Colonic mucosa (tissue), 4 donors: ENCODE results near the gene APOA1. TPM values are rescaled to one million over a fixed set of nuclear protein-coding genes. Genes with fewer than 3 reads are reported as not detected.

Experiments
- DNase-seq: peaks from one replicate; pipeline ENCODE4 v3.0.0-alpha.2; 2020
- H3K27ac ChIP-seq: fragments of 200-600 bp; one replicate; pipeline ENCODE4 v1.8.0; 2021
- H3K27me3 ChIP-seq: fragments of 200-600 bp; one replicate; pipeline ENCODE4 v1.8.0; 2021
- H3K36me3 ChIP-seq: fragments of 200-600 bp; one replicate; pipeline ENCODE4 v1.8.0; 2021
- H3K4me1 ChIP-seq: fragments of 200-600 bp; one replicate; pipeline ENCODE4 v1.8.0; 2021; ENCODE audit warnings: mild to moderate bottlenecking
- H3K4me3 ChIP-seq: fragments of 200-600 bp; one replicate; pipeline ENCODE4 v1.8.0; 2021
- H3K9ac ChIP-seq, 2 donors: one replicate each; pipeline ENCODE4 v1.7.0; 2013; ENCODE audit warnings: control low read depth in 2 of 2, low read depth in 2 of 2, low read length in 2 of 2
- H3K9me3 ChIP-seq: fragments of 200-600 bp; one replicate; pipeline ENCODE4 v1.8.0; 2021
- CTCF ChIP-seq: fragments of 200-600 bp; IDR thresholded peaks from one replicate; pipeline ENCODE4 v1.8.0; 2022; ENCODE audit warnings: antibody characterized with exemption, mild to moderate bottlenecking
- intact Hi-C: fragments of 100-400 bp; cut with DNase I; formaldehyde crosslinking; loops from one replicate; pipeline ENCODE4 v1.14.1; 2022
- total RNA-seq, 2 donors: library from RNA; stranded (reverse); fragmentation: NEBNext Ultra II Directional in 1 of 2; extraction: Animal tissue kit (Norgen Biotek cat#: 25700) in 1 of 2; gene quantifications; one replicate each; pipeline ENCODE4 v1.2.1, GENCODE V29; 2021
- donor health status: healthy.
- donor health status: DM: no; HTN: no; CAD: no.
- donor health status: DM: no; HTN: no; CAD: no.

APOA1 gene
- total RNA-seq, 2 donors from 2014 or later: 0.53 to 6.6 TPM

- no peak overlapping the region for H3K9ac ChIP-seq
- H3K9me3 ChIP-seq: no peaks in the 10 kb centered on the region
- intact Hi-C loops: no loop called here
- H3K27me3 ChIP-seq: no peaks in the 10 kb centered on the region
- TF ChIP-seq CTCF: no peak
- H3K4me1 ChIP-seq: no peaks in the 10 kb centered on the region
- no peak overlapping the region for H3K4me3 ChIP-seq
- no peak for DNase-seq
- H3K27ac ChIP-seq: no peak overlapping the region
- H3K36me3 ChIP-seq: no peaks in the 10 kb centered on the region
These were observed 36.8 kb downstream of the APOA1 start for GRCh38 chr11:116800610-116801009.

GRCh38 chr11:116798368-116798767 is 39.1 kb downstream of the APOA1 start:
- Histone ChIP-seq H3K27me3 (no peaks in the 10 kb centered on the region), H3K4me1 (no peaks in the 10 kb centered on the region), H3K9me3 (no peaks in the 10 kb centered on the region), H3K4me3 (no peak overlapping the region), H3K9ac (no peak overlapping the region), H3K36me3 (no peaks in the 10 kb centered on the region), H3K27ac (no peak overlapping the region)
- intact Hi-C loops: no loop called here
- TF ChIP-seq CTCF: no peak
- no peak for DNase-seq

GRCh38 chr11:116797816-116798215 is 39.6 kb downstream of the APOA1 start:
- no peak overlapping the region for H3K9ac ChIP-seq
- no peak overlapping the region for H3K27ac ChIP-seq
- TF ChIP-seq CTCF: no peak
- no peak for DNase-seq
- H3K27me3 ChIP-seq: no peaks in the 10 kb centered on the region
- H3K4me1 ChIP-seq: no peaks in the 10 kb centered on the region
- intact Hi-C loops: no loop called here
- no peaks in the 10 kb centered on the region for H3K36me3 ChIP-seq
- H3K4me3 ChIP-seq: no peak overlapping the region
- H3K9me3 ChIP-seq: no peaks in the 10 kb centered on the region

GRCh38 chr11:116796548-116796947 is 40.9 kb downstream of the APOA1 start:
- no peaks in the 10 kb centered on the region for H3K27me3 ChIP-seq
- no peak overlapping the region for H3K4me3 ChIP-seq
- H3K4me1 ChIP-seq: no peaks in the 10 kb centered on the region
- no peak overlapping the region for H3K27ac ChIP-seq
- no peak overlapping the region for H3K9ac ChIP-seq
- intact Hi-C loops: no loop called here
- H3K36me3 ChIP-seq: no peaks in the 10 kb centered on the region
- no peak for DNase-seq
- no peaks in the 10 kb centered on the region for H3K9me3 ChIP-seq
- TF ChIP-seq CTCF: no peak

- Histone ChIP-seq H3K27me3 (no peaks in the 10 kb centered on the region), H3K4me3 (no peak overlapping the region), H3K9ac (no peak overlapping the region), H3K36me3 (no peaks in the 10 kb centered on the region), H3K27ac (no peak overlapping the region), H3K9me3 (no peaks in the 10 kb centered on the region), H3K4me1 (no peaks in the 10 kb centered on the region)
- intact Hi-C loops: loop anchor here (5.0 kb wide), 2 partner anchors 42 to 432 kb away; partner anchors contain the start of gene APOA1
- no peak for DNase-seq
- TF ChIP-seq CTCF: no peak
These were observed 42.6 kb downstream of the APOA1 start for GRCh38 chr11:116794851-116795250.

- Histone ChIP-seq H3K27ac (no peak overlapping the region), H3K4me1 (no peaks in the 10 kb centered on the region), H3K9me3 (no peaks in the 10 kb centered on the region), H3K27me3 (no peaks in the 10 kb centered on the region), H3K36me3 (no peaks in the 10 kb centered on the region), H3K4me3 (no peak overlapping the region), H3K9ac (no peak overlapping the region)
- intact Hi-C loops: loop anchor here (5.0 kb wide), 2 partner anchors 44 to 434 kb away; partner anchors contain the start of gene APOA1
- no peak for DNase-seq
- no peak for TF ChIP-seq CTCF
These were observed 43.7 kb downstream of the APOA1 start for GRCh38 chr11:116793772-116794097.
